Loucy (cell line): Measurements from ENCODE around the gene SLC2A11.

Experiments
- H2AFZ ChIP-seq: fragments of 200-600 bp; sonication (generic); 2 replicates; pipeline ENCODE4 v1.6.0; 2016; ENCODE audit warnings: antibody characterized with exemption, mild to moderate bottlenecking, low read length, moderate library complexity
- H3F3A ChIP-seq: fragments of 200-600 bp; 2 replicates; pipeline ENCODE4 v1.6.0; 2016; ENCODE audit warnings: antibody characterized with exemption, low read depth, mild to moderate bottlenecking
- H3K27me3 ChIP-seq: fragments of 200-600 bp; sonication (generic); 2 replicates; pipeline ENCODE4 v1.6.1; 2014; ENCODE audit warnings: low read length, mild to moderate bottlenecking; ENCODE audit not compliant: insufficient read depth, poor library complexity, severe bottlenecking
- H3K36me3 ChIP-seq: fragments of 200-600 bp; sonication (generic); 2 replicates; pipeline ENCODE4 v1.6.1; 2016; ENCODE audit warnings: low read length; ENCODE audit not compliant: insufficient read depth
- H3K4me1 ChIP-seq: fragments of 200-600 bp; sonication (generic); 2 replicates; pipeline ENCODE4 v1.5.1; 2014; ENCODE audit warnings: low read length, mild to moderate bottlenecking; ENCODE audit not compliant: insufficient read depth, poor library complexity, severe bottlenecking
- H3K4me2 ChIP-seq: fragments of 200-600 bp; sonication (generic); 2 replicates; pipeline ENCODE4 v1.6.0; 2014; ENCODE audit warnings: antibody characterized with exemption, low read length, low read depth, mild to moderate bottlenecking; ENCODE audit not compliant: poor library complexity, severe bottlenecking
- H3K4me3 ChIP-seq: fragments of 200-600 bp; sonication (generic); 2 replicates; pipeline ENCODE4 v1.5.1; 2014; ENCODE audit warnings: low read length, mild to moderate bottlenecking, mixed read lengths; ENCODE audit not compliant: poor library complexity, severe bottlenecking
- H3K79me2 ChIP-seq: fragments of 200-600 bp; sonication (generic); 2 replicates; pipeline ENCODE4 v1.6.1; 2014; ENCODE audit warnings: low read length; ENCODE audit not compliant: insufficient read depth
- H3K9ac ChIP-seq: fragments of 200-600 bp; sonication (generic); 2 replicates; pipeline ENCODE4 v1.6.0; 2014; ENCODE audit warnings: mild to moderate bottlenecking, low read depth, low read length, moderate library complexity; ENCODE audit not compliant: poor library complexity, severe bottlenecking
- H3K9me2 ChIP-seq: fragments of 200-600 bp; sonication (generic); replicated peaks from 2 replicates; pipeline ENCODE4 v1.6.1; 2016; ENCODE audit warnings: low read depth, low read length, mixed read lengths
- H3K9me3 ChIP-seq: fragments of 200-600 bp; sonication (generic); 2 replicates; pipeline ENCODE4 v1.6.1; 2014; ENCODE audit warnings: mild to moderate bottlenecking, antibody characterized with exemption, low read length, low read depth; ENCODE audit not compliant: insufficient read depth
- H4K20me1 ChIP-seq: fragments of 200-600 bp; sonication (generic); 2 replicates; pipeline ENCODE4 v1.6.0; 2014; ENCODE audit warnings: antibody characterized with exemption, low read length, mild to moderate bottlenecking; ENCODE audit not compliant: insufficient read depth, poor library complexity, severe bottlenecking
- EZH2phosphoT487 ChIP-seq: fragments of 200-600 bp; IDR thresholded peaks from 2 replicates; pipeline ENCODE4 v1.6.1; 2018; ENCODE audit warnings: antibody characterized with exemption, mild to moderate bottlenecking, moderate library complexity, borderline replicate concordance
- TF ChIP-seq, protein P1 (sequence below): fragments of 200-600 bp; sonication (generic); conservative IDR thresholded peaks from 2 replicates; pipeline ENCODE4 v1.5.1; 2014; ENCODE audit warnings: mild to moderate bottlenecking, antibody characterized with exemption, low read length

Gene SLC2A11

DNA sequence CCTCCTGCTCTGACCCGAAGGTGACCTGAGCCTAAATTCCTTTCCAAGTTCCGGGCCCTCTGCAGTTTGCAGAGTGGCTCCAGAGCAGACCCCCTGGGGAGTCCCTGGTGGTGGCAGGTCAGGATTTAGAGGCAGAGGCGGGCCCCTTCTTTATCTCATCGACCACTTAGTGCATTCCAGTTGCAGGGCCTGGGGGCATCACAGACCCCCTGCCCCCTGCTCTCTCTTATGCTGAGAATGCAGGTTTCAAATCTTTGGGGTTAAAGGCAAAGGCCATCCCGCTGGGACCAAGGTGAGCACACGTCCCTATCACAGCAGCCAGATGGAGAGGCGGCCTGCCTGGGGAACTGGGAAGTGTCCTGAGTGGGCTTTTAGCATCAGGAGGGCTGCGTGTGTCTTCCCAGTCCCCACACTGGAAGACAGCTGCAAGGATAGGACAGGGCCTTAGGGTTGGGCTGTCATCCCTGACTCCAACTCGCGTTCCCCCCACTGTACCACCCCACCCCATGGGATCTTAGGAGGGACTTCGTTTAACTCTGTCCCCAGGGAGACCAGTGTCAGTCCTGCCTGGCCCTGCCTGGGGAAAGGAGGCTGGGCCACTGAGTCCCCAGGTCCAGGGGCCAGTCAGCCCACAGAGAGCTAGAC is 30.2 kb upstream of the SLC2A11 start:
- H3K4me2 ChIP-seq, result no peak overlapping the region
- H3K36me3 ChIP-seq, result peaks cover 85% of the 10 kb centered on the region; the same call in 1 of the 2 replicates
- H3K9me3 ChIP-seq, result no peaks in the 10 kb centered on the region
- TF ChIP-seq, protein P1, sequence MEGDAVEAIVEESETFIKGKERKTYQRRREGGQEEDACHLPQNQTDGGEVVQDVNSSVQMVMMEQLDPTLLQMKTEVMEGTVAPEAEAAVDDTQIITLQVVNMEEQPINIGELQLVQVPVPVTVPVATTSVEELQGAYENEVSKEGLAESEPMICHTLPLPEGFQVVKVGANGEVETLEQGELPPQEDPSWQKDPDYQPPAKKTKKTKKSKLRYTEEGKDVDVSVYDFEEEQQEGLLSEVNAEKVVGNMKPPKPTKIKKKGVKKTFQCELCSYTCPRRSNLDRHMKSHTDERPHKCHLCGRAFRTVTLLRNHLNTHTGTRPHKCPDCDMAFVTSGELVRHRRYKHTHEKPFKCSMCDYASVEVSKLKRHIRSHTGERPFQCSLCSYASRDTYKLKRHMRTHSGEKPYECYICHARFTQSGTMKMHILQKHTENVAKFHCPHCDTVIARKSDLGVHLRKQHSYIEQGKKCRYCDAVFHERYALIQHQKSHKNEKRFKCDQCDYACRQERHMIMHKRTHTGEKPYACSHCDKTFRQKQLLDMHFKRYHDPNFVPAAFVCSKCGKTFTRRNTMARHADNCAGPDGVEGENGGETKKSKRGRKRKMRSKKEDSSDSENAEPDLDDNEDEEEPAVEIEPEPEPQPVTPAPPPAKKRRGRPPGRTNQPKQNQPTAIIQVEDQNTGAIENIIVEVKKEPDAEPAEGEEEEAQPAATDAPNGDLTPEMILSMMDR, result no peak
- no peak for TF ChIP-seq EZH2phosphoT487
- H3F3A ChIP-seq, result no peaks in the 10 kb centered on the region
- peaks cover 10% of the 10 kb centered on the region; the same call in 1 of the 2 replicates for H3K79me2 ChIP-seq
- no peaks in the 10 kb centered on the region for H3K9me2 ChIP-seq
- no peak overlapping the region for H3K4me3 ChIP-seq
- no peak overlapping the region for H2AFZ ChIP-seq
- no peaks in the 10 kb centered on the region for H3K4me1 ChIP-seq
- H4K20me1 ChIP-seq, result peaks cover 6% of the 10 kb centered on the region
- no peaks in the 10 kb centered on the region for H3K27me3 ChIP-seq
- no peak overlapping the region for H3K9ac ChIP-seq

- Histone ChIP-seq H3K4me1 (no peaks in the 10 kb centered on the region), H3K79me2 (peaks cover 10% of the 10 kb centered on the region; the same call in 1 of the 2 replicates), H3K36me3 (peaks cover 85% of the 10 kb centered on the region; the same call in 1 of the 2 replicates), H2AFZ (no peak overlapping the region), H3K4me3 (no peak overlapping the region), H4K20me1 (peaks cover 6% of the 10 kb centered on the region), H3K9ac (no peak overlapping the region), H3K4me2 (no peak overlapping the region), H3K27me3 (no peaks in the 10 kb centered on the region), H3K9me3 (no peaks in the 10 kb centered on the region), H3F3A (no peaks in the 10 kb centered on the region), H3K9me2 (no peaks in the 10 kb centered on the region)
- TF ChIP-seq, protein P1, result no peak
- no peak for TF ChIP-seq EZH2phosphoT487
Observed at GRCh38 chr22:23828800-23829680, 28.6 kb upstream of the SLC2A11 start.

GRCh38 chr22:23829845-23830372 is 27.8 kb upstream of the SLC2A11 start:
- Histone ChIP-seq H3K27me3 (no peaks in the 10 kb centered on the region), H4K20me1 (peaks cover 6% of the 10 kb centered on the region), H2AFZ (no peak overlapping the region), H3K4me1 (no peaks in the 10 kb centered on the region), H3K79me2 (peaks cover 10% of the 10 kb centered on the region; the same call in 1 of the 2 replicates), H3K9me3 (no peaks in the 10 kb centered on the region), H3F3A (no peaks in the 10 kb centered on the region), H3K9ac (no peak overlapping the region), H3K9me2 (no peaks in the 10 kb centered on the region), H3K4me2 (no peak overlapping the region), H3K36me3 (peaks cover 83% of the 10 kb centered on the region; the same call in 1 of the 2 replicates), H3K4me3 (no peak overlapping the region)
- TF ChIP-seq, protein P1, result no peak
- TF ChIP-seq EZH2phosphoT487, result no peak
